Mucosa of gallbladder (tissue), 1 donor: ENCODE results near the gene XAB2. TPM values are rescaled to one million over a fixed set of nuclear protein-coding genes. Genes with fewer than 3 reads are reported as not detected.
"Not testable (repeated sequence)": the region's sequence is repeated elsewhere in the genome, so short reads cannot be mapped to it uniquely, and the experiment has no call there.

Experiments
- DNase-seq: peaks from one replicate; pipeline ENCODE4 v3.0.0-alpha.2; 2020; ENCODE audit warnings: low spot score
- total RNA-seq: library from RNA; stranded (reverse); gene quantifications from one replicate; pipeline ENCODE4 v1.2.1, GENCODE V29; 2021
- donor health status: DM: no; HTN: no; CAD: no.

The XAB2 gene
- total RNA-seq, 1 donor from 2014 or later, result 45.8 TPM

- no peak for DNase-seq
Measured at GRCh38 chr19:7648265-7649014, 19.1 kb upstream of the XAB2 start.

GRCh38 chr19:7647156-7647555, 17.8 kb upstream of the XAB2 start:
- no peak for DNase-seq

GRCh38 chr19:7646426-7646700, 17.0 kb upstream of the XAB2 start:
- DNase-seq, result no peak

DNA sequence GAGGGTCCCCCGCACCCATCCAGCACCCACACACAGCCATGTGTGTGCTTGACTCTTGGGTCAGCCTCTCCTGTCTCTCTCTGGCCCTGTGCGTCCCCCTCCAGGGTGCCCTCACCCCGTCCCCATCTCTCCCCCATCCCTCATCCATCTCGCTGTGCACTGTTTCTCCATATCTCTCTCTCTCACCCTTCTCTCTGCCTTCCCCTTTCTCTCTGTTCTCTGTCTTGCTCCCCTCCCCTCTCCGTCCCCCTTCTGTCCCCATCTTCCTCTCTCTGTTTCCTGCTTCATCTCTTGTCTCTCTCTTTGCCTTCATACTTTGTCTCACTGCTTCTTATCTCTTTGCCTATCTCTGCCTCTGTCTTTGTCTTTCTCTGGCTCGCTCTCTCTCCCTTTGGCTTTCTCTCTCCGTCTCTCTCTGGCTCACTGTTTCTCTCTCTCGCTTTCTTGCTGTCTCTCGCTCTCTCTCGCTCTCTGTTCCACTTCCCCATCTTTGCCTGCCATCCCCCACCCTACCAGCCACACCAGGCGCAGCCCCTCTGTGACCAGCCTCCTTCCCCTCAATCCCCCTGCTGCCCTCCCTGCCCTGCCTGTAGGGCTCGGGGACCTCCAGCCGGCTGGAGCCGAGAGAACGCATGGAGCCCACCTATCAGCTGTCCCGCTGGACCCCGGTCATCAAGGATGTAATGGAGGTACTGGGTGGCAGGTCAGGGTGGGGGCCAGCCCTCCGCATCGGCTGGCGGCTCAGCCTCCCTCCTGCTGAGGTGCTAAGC, 16.5 kb upstream of the XAB2 start:
- DNase-seq, result no peak

GRCh38 chr19:7645163-7645562, 15.8 kb upstream of the XAB2 start:
- no peak for DNase-seq

- no peak for DNase-seq
Measured at GRCh38 chr19:7644550-7644877, 15.2 kb upstream of the XAB2 start.

DNA sequence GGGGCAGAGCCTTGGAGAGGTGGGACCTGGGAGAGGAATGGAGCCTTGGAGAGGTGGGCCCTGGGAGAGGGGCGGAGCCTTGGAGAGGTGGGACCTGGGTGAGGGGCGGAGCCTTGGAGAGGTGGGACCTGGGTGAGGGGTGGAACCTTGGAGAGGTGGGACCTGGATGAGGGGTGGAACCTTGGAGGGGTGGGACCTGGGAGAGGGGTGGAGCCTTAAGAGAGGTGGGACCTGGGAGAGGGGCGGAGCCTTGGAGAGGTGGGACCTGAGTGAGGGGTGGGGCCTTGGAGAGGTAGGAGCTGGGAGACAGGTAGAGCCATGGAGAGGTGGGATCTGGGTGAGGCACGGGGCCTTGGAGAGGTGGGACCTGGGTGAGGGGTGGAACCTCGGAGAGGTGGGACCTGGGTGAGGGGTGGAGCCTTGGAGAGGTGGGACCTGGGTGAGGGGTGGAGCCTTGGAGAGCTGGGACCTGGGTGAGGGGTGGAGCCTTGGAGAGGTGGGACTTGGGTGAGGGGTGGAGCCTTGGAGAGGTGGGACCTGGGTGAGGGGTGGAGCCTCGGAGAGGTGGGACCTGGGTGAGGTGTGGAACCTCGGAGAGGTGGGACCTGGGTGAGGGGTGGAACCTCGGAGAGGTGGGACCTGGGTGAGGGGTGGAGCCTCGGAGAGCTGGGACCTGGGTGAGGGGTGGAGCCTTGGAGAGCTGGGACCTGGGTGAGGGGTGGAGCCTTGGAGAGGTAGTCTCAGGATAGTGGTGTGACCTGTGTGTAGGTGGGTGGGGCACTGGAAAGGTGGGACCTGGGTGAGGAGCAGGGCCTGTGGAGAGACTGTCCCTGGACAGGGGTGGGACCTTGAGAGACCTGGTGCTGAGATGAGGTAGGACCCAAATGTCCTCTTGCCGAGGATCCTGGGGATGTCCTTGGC, 14.5 kb upstream of the XAB2 start:
- DNase-seq, result not testable (repeated sequence)

DNA sequence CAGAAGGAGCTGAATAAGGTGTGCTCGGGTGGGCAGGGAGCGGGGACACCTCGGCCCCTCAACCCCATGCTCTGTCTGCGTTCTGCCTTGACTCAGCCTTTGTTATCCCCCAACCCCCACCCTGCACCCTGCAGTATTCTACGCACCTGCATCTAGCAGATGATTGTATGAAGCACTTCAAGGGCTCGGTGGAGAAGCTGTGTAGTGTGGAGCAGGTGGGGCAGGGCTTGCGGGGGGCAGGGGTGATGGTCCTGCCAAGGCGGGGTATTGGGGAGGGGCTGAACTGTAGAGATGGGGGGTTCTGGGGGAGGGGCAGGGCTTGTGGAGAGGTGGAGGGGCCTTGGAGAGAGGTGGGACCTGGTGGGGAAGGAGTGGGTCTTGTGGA, 13.7 kb upstream of the XAB2 start:
- DNase-seq, result no peak

GRCh38 chr19:7642295-7643030, 13.1 kb upstream of the XAB2 start:
- no peak for DNase-seq

- DNase-seq, result no peak
Measured at GRCh38 chr19:7641290-7642276, 12.2 kb upstream of the XAB2 start.

- DNase-seq, result no peak
Measured at GRCh38 chr19:7640803-7641202, 11.5 kb upstream of the XAB2 start.

DNA sequence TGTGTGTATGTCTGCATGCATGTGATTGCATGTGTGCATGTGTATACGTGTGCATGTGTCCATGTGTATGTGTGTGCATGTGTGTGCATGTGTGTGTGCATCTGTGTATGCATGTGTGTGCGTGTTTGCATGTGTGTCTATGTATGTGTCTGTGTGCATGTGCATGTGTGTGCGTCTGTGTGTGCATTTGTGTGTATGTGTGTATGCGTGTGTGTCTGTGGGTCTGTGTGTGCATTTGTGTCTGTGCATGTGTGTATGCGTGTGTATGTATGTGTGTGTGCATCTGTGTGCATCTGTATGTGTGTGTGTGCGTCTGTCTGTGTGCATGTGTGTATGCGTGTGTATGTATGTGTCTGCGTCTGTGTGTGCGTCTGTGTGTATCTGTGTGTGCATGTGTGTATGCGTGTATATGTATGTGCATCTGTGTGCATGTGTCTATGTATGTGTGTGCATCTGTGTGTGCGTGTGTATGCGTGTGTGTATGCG, 10.6 kb upstream of the XAB2 start:
- DNase-seq, result no peak

- DNase-seq, result no peak
Measured at GRCh38 chr19:7638802-7639465, 9.6 kb upstream of the XAB2 start.

GRCh38 chr19:7637374-7638256, 8.3 kb upstream of the XAB2 start:
- peak; percentile 42 for DNase-seq

GRCh38 chr19:7636691-7637373, 7.5 kb upstream of the XAB2 start, which contains the start of gene STXBP2:
Gene STXBP2, plus strand, starts transcription at chr19:7637110. Its CDS starts 40 bp downstream, at chr19:7637150.
- DNase-seq, result peak; percentile 87

- no peak for DNase-seq
Measured at GRCh38 chr19:7636317-7636690, 7.0 kb upstream of the XAB2 start.

- no peak for DNase-seq
Measured at GRCh38 chr19:7635670-7636069, 6.3 kb upstream of the XAB2 start.

DNA sequence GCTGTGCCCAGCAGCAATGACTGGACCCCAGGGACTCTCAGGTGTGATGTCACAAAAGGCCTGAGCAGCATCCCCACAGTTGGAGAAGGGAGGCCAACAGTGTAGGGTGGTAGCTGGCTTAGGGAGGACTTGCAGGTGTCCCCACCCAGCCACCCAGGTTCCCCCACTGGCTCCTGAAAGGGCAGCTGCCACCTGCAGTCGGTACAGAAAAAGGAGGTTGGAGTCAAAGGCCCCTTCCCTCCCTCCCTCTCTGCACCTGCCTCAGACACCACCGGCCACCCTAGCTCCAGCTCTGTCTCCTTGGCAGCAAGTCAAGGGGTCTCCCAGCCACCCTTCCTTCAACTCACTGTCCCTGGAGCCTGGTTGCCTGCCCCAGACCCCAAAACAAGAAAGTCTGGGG, 4.4 kb upstream of the XAB2 start, which contains the start of gene PCP2:
Gene PCP2 (minus strand): TSS at position 22 of the 400 bp plus-strand sequence. CDS start 262 bp downstream, outside the sequence.
- no peak for DNase-seq
